Liver (tissue), 9 donors: ENCODE data around the gene KIFC3. TPM values are rescaled to one million over a fixed set of nuclear protein-coding genes. Genes with fewer than 3 reads are reported as not detected.

Experiments used
- DNase-seq: peaks from one replicate; pipeline ENCODE4 v3.0.0-alpha.2; 2017; ENCODE audit warnings: low spot score
- H3K27ac ChIP-seq, 2 donors: one replicate each; pipeline ENCODE4 v1.7.0; 2013; ENCODE audit warnings: inconsistent platforms in 2 of 2, low read length in 2 of 2, control low read depth in 1 of 2, low read depth in 1 of 2, mild to moderate bottlenecking in 1 of 2
- H3K27me3 ChIP-seq, 4 donors: one replicate each; pipeline versions ENCODE4 v1.6.1 to v1.7.0; 2013; ENCODE audit warnings: low read length in 3 of 4, inconsistent platforms in 1 of 4, mild to moderate bottlenecking in 1 of 4, moderate library complexity in 1 of 4; ENCODE audit not compliant: control insufficient read depth in 4 of 4, insufficient read depth in 4 of 4
- H3K36me3 ChIP-seq, 4 donors: one replicate each; pipeline versions ENCODE4 v1.6.1 to v1.7.0; 2013; ENCODE audit warnings: low read length in 3 of 4, mild to moderate bottlenecking in 3 of 4, low read depth in 1 of 4, moderate library complexity in 1 of 4; ENCODE audit not compliant: control insufficient read depth in 4 of 4, insufficient read depth in 3 of 4
- H3K4me1 ChIP-seq, 4 donors: one replicate each; pipeline versions ENCODE4 v1.6.1 to v1.7.0; 2013; ENCODE audit warnings: low read length in 3 of 4, mild to moderate bottlenecking in 3 of 4, moderate library complexity in 1 of 4; ENCODE audit not compliant: control insufficient read depth in 4 of 4, insufficient read depth in 4 of 4
- H3K4me3 ChIP-seq, 3 donors: one replicate each; pipeline versions ENCODE4 v1.6.1 to v1.7.0; 2013; ENCODE audit warnings: low read length in 3 of 3, control low read depth in 1 of 3, low read depth in 1 of 3, mild to moderate bottlenecking in 1 of 3
- H3K9ac ChIP-seq, 2 donors: one replicate each; pipeline ENCODE4 v1.7.0; 2013; ENCODE audit warnings: low read length in 2 of 2, mild to moderate bottlenecking in 2 of 2, moderate library complexity in 2 of 2, control low read depth in 1 of 2, low read depth in 1 of 2
- H3K9me3 ChIP-seq, 4 donors: one replicate each; pipeline versions ENCODE4 v1.6.1 to v1.7.0; 2013; ENCODE audit warnings: low read length in 3 of 4; ENCODE audit not compliant: control insufficient read depth in 4 of 4
- CTCF ChIP-seq: fragments of 150-350 bp; IDR thresholded peaks from 2 replicates; pipeline ENCODE4 v1.5.1; 2017; ENCODE audit warnings: improper control_type of control experiment, low read depth, low read length; ENCODE audit not compliant: missing input control
- EGR1 ChIP-seq, 2 donors: IDR thresholded peaks; 2 replicates each; pipeline ENCODE4 v1.6.1; 2016 to 2018; ENCODE audit warnings: antibody characterized with exemption in 2 of 2, low read depth in 2 of 2
- FOXA1 ChIP-seq: IDR thresholded peaks from 2 replicates; pipeline ENCODE4 v1.6.1; 2016; ENCODE audit warnings: antibody characterized with exemption
- FOXA2 ChIP-seq: IDR thresholded peaks from 2 replicates; pipeline ENCODE4 v1.6.1; 2016; ENCODE audit warnings: antibody characterized with exemption
- GABPA ChIP-seq, 2 donors: IDR thresholded peaks in 1 of 2; conservative IDR thresholded peaks in 1 of 2; 2 replicates each; pipeline ENCODE4 v1.6.1; 2016; ENCODE audit warnings: antibody characterized with exemption in 2 of 2, mild to moderate bottlenecking in 1 of 2, moderate library complexity in 1 of 2
- HNF4A ChIP-seq, 2 donors: conservative IDR thresholded peaks; 2 replicates each; pipeline ENCODE4 v1.6.1; 2016; ENCODE audit warnings: antibody characterized with exemption in 2 of 2, mild to moderate bottlenecking in 2 of 2
- HNF4G ChIP-seq: IDR thresholded peaks from 2 replicates; pipeline ENCODE4 v1.6.1; 2016; ENCODE audit warnings: antibody characterized with exemption
- JUND ChIP-seq, 2 donors: IDR thresholded peaks; 2 replicates each; pipeline ENCODE4 v1.6.1; 2016; ENCODE audit warnings: antibody characterized with exemption in 2 of 2
- MAX ChIP-seq: IDR thresholded peaks from 2 replicates; pipeline ENCODE4 v1.6.1; 2016; ENCODE audit warnings: antibody characterized with exemption
- NR2F2 ChIP-seq: IDR thresholded peaks from 2 replicates; pipeline ENCODE4 v1.6.1; 2016; ENCODE audit warnings: antibody characterized with exemption
- RAD21 ChIP-seq, 2 donors: IDR thresholded peaks; 2 replicates each; pipeline ENCODE4 v1.6.1; 2016; ENCODE audit warnings: antibody characterized with exemption in 2 of 2, mild to moderate bottlenecking in 2 of 2
- REST ChIP-seq: IDR thresholded peaks from 2 replicates; pipeline ENCODE4 v1.6.1; 2016; ENCODE audit warnings: antibody characterized with exemption, mild to moderate bottlenecking
- RXRA ChIP-seq, 2 donors: IDR thresholded peaks; 2 replicates each; pipeline ENCODE4 v1.6.1; 2017 to 2018; ENCODE audit warnings: antibody characterized with exemption in 2 of 2, mild to moderate bottlenecking in 1 of 2
- SP1 ChIP-seq: IDR thresholded peaks from 2 replicates; pipeline ENCODE4 v1.6.1; 2018; ENCODE audit warnings: antibody characterized with exemption, mild to moderate bottlenecking
- TAF1 ChIP-seq: conservative IDR thresholded peaks from 2 replicates; pipeline ENCODE4 v1.6.1; 2016; ENCODE audit warnings: antibody characterized with exemption, mild to moderate bottlenecking
- YY1 ChIP-seq: IDR thresholded peaks from 2 replicates; pipeline ENCODE4 v1.6.1; 2016; ENCODE audit warnings: antibody characterized with exemption, mild to moderate bottlenecking
- WGBS: extraction: QIAGEN DNeasy Blood & Tissue Kit; methylation state at CpG from one replicate; pipeline ENCODE4 v1.1.7; 2013; 5-methylcytosine and 5-hydroxymethylcytosine counted together
- polyA plus RNA-seq, 2 donors: library from polyadenylated mRNA; stranded (reverse) in 1 of 2; unstranded in 1 of 2; fragments of 200-250 nt in 1 of 2; fragments of >200 nt in 1 of 2; fragmentation: Nextera tagmentation in 1 of 2; extraction: Ambion mirVana in 1 of 2; gene quantifications; one replicate each; pipeline versions ENCODE4 v1.2.1 to v1.2.3, GENCODE V29; 2013 to 2015
- total RNA-seq, 2 donors: library from RNA; depleted of rRNA; stranded (reverse); fragments of >200 nt; gene quantifications; one replicate each; pipeline ENCODE4 v1.2.3, GENCODE V29; 2014
- TF ChIP-seq, protein P1 (sequence below): IDR thresholded peaks from 2 replicates; pipeline ENCODE4 v1.6.1; 2016; ENCODE audit warnings: antibody characterized with exemption
- TF ChIP-seq, protein P2 (sequence below): IDR thresholded peaks from 2 replicates; pipeline ENCODE4 v1.6.1; 2016; ENCODE audit warnings: antibody characterized with exemption
- donor health status: healthy.
- donor health status: healthy.
- donor health status: healthy.
- donor health status: healthy.
- donor health status: healthy.

Gene KIFC3
- total and polyA plus RNA-seq, 4 donors: 16.5 to 103 (median 27.4) TPM

DNA sequence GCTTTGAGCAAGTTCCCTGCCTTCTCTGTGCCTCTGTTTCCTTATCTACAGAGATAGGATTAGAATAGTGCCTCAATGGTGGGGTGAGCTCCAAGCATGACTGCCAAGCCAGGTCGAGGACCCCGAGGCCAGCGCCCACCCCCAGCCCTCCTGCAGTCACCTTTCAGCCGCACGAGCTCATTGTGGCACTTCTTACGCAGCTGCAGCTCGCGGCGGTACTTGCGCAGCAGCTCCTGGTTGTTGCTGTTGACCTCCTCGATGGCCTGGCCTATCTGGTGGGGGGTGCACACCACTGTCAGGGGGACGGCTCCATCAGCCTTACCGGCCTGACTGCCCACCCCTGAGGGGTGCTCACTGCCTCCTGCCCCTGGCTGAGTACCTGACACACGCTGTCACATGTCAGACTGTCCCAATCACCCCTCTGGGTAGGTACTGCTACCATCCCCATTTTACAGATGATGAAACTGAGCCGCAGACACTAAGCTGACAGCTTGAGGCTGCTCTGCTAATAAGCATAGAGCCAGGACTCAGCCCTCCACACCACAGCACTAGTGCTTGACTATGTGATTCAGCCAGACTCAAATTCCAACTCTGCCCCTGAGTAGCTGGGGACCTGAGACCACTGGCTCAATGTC, 35.5 kb downstream of the KIFC3 start:
- no peak for DNase-seq
- Histone ChIP-seq H3K9ac (no peak overlapping the region), H3K4me1 (no peaks in the 10 kb centered on the region), H3K36me3 (peaks cover 22 to 84% (median 33%) of the 10 kb centered on the region in 4 donors), H3K27ac (no peak overlapping the region), H3K27me3 (no peaks in the 10 kb centered on the region), H3K4me3 (no peak overlapping the region), H3K9me3 (no peaks in the 10 kb centered on the region)
- WGBS: 94% methylated on average over 15 of the region's 15 CpGs
- TF ChIP-seq FOXA2: no peak
- no peak for TF ChIP-seq TAF1
- TF ChIP-seq, protein P1, sequence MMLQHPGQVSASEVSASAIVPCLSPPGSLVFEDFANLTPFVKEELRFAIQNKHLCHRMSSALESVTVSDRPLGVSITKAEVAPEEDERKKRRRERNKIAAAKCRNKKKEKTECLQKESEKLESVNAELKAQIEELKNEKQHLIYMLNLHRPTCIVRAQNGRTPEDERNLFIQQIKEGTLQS: no peak
- TF ChIP-seq CTCF: no peak
- TF ChIP-seq JUND (IDR thresholded peaks at IDR 0.05): no peak
- TF ChIP-seq EGR1 (IDR thresholded peaks at IDR 0.05; ENCODE audit: low read depth in 2 of 2): no peak
- no peak for TF ChIP-seq HNF4G
- TF ChIP-seq HNF4A (conservative IDR thresholded peaks at IDR 0.05): no peak
- no peak for TF ChIP-seq GABPA (IDR thresholded peaks at IDR 0.05 in 1 of 2, conservative IDR thresholded peaks at IDR 0.05 in 1 of 2)
- no peak for TF ChIP-seq SP1
- no peak for TF ChIP-seq YY1
- TF ChIP-seq, protein P2, sequence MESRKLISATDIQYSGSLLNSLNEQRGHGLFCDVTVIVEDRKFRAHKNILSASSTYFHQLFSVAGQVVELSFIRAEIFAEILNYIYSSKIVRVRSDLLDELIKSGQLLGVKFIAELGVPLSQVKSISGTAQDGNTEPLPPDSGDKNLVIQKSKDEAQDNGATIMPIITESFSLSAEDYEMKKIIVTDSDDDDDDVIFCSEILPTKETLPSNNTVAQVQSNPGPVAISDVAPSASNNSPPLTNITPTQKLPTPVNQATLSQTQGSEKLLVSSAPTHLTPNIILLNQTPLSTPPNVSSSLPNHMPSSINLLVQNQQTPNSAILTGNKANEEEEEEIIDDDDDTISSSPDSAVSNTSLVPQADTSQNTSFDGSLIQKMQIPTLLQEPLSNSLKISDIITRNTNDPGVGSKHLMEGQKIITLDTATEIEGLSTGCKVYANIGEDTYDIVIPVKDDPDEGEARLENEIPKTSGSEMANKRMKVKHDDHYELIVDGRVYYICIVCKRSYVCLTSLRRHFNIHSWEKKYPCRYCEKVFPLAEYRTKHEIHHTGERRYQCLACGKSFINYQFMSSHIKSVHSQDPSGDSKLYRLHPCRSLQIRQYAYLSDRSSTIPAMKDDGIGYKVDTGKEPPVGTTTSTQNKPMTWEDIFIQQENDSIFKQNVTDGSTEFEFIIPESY: no peak
- no peak for TF ChIP-seq MAX
- no peak for TF ChIP-seq RXRA (IDR thresholded peaks at IDR 0.05)
- TF ChIP-seq REST: no peak
- TF ChIP-seq NR2F2: no peak
- TF ChIP-seq FOXA1: no peak
- TF ChIP-seq RAD21 (IDR thresholded peaks at IDR 0.05): no peak
